Stimulated activated CD4-positive, alpha-beta T cell treated with anti-CD3 and anti-CD28 coated beads, Interleukin-1b, Interleukin-23, amount 100 ng/mL, for 4 hours (primary cell): Measurements from ENCODE around the gene FRMPD2.
"Not testable (repeated sequence)": the region's sequence is repeated elsewhere in the genome, so short reads cannot be mapped to it uniquely, and the experiment has no call there.

Source experiments
- DNase-seq, 2 donors: peaks; one replicate each; pipeline ENCODE4 v3.0.0-alpha.2; 2020; ENCODE audit warnings: low read depth in 2 of 2

The FRMPD2 gene

GRCh38 chr10:48251525-48252353 is 22.8 kb downstream of the FRMPD2 start:
- no peak for DNase-seq

- no peak for DNase-seq
Measured at GRCh38 chr10:48251152-48251524, 23.4 kb downstream of the FRMPD2 start.

GRCh38 chr10:48249763-48250351 is 24.6 kb downstream of the FRMPD2 start:
- DNase-seq: no peak

GRCh38 chr10:48249004-48249762 is 25.3 kb downstream of the FRMPD2 start:
- DNase-seq: no peak

- DNase-seq: no peak
Measured at GRCh38 chr10:48248462-48248861, 26.0 kb downstream of the FRMPD2 start.

- no peak for DNase-seq
Measured at GRCh38 chr10:48247680-48248079, 26.8 kb downstream of the FRMPD2 start.

GRCh38 chr10:48246501-48246900 is 28.0 kb downstream of the FRMPD2 start:
- DNase-seq: no peak

GRCh38 chr10:48245977-48246376 is 28.5 kb downstream of the FRMPD2 start:
- DNase-seq: no peak

GRCh38 chr10:48243921-48244320 is 30.6 kb downstream of the FRMPD2 start:
- DNase-seq: not testable (repeated sequence)

- no peak for DNase-seq
Measured at GRCh38 chr10:48243487-48243886, 31.0 kb downstream of the FRMPD2 start.

- DNase-seq: no peak
Measured at GRCh38 chr10:48242171-48242904, 32.2 kb downstream of the FRMPD2 start.

GRCh38 chr10:48241332-48241731 is 33.2 kb downstream of the FRMPD2 start:
- no peak for DNase-seq

GRCh38 chr10:48240196-48240595 is 34.3 kb downstream of the FRMPD2 start:
- DNase-seq: no peak

GRCh38 chr10:48239618-48240017 is 34.9 kb downstream of the FRMPD2 start:
- no peak for DNase-seq

- DNase-seq: no peak
Measured at GRCh38 chr10:48238826-48239520, 35.5 kb downstream of the FRMPD2 start.

- DNase-seq: no peak
Measured at GRCh38 chr10:48237259-48238250, 36.9 kb downstream of the FRMPD2 start.

GRCh38 chr10:48236199-48236621 is 38.3 kb downstream of the FRMPD2 start:
- no peak for DNase-seq

GRCh38 chr10:48235501-48235900 is 39.0 kb downstream of the FRMPD2 start:
- DNase-seq: no peak

- no peak for DNase-seq
Measured at GRCh38 chr10:48234787-48235186, 39.7 kb downstream of the FRMPD2 start.

GRCh38 chr10:48234295-48234694 is 40.2 kb downstream of the FRMPD2 start:
- DNase-seq: no peak
